Adrenal gland (tissue), 12 donors: ENCODE data around the gene PRELID2. TPM values are rescaled to one million over a fixed set of nuclear protein-coding genes. Genes with fewer than 3 reads are reported as not detected.

ENCODE experiments used
- DNase-seq, 7 donors: peaks; one replicate each; pipeline ENCODE4 v3.0.0-alpha.2; 2019 to 2020
- H3K27ac ChIP-seq, 5 donors: fragments of 200-600 bp; sonication (generic) in 4 of 5; 1 replicate in 3 of 5; 2 replicates in 2 of 5; pipeline versions ENCODE4 v1.5.1 to v1.8.0; 2016 to 2020; ENCODE audit warnings: mild to moderate bottlenecking in 1 of 5
- H3K27me3 ChIP-seq: fragments of 200-600 bp; 2 replicates; pipeline ENCODE4 v1.8.0; 2021
- H3K36me3 ChIP-seq, 2 donors: fragments of 200-600 bp; replicated peaks in 1 of 2; 1 replicate in 1 of 2; 2 replicates in 1 of 2; pipeline versions ENCODE4 v1.5.1 to v1.8.0; 2018 to 2022
- H3K4me1 ChIP-seq, 2 donors: fragments of 200-600 bp; replicated peaks in 1 of 2; 1 replicate in 1 of 2; 2 replicates in 1 of 2; pipeline versions ENCODE4 v1.5.1 to v1.8.0; 2018 to 2021
- H3K4me3 ChIP-seq, 4 donors: fragments of 200-600 bp; sonication (generic) in 3 of 4; one replicate each; pipeline ENCODE4 v1.5.1; 2016 to 2018
- H3K9me3 ChIP-seq, 3 donors: fragments of 200-600 bp; sonication (generic) in 1 of 3; replicated peaks in 1 of 3; 1 replicate in 2 of 3; 2 replicates in 1 of 3; pipeline versions ENCODE4 v1.5.1 to v1.8.0; 2016 to 2021
- CTCF ChIP-seq, 6 experiments: fragments of 450-650 bp in 4 of 6; fragments of 200-600 bp in 2 of 6; sonication (generic) in 1 of 6; IDR thresholded peaks; 1 replicate in 5 of 6; 2 replicates in 1 of 6; pipeline versions ENCODE4 v1.5.1 to v1.8.0; 2016 to 2021; ENCODE audit warnings: antibody characterized with exemption in 6 of 6, mild to moderate bottlenecking in 2 of 6, moderate library complexity in 1 of 6
- POLR2A ChIP-seq, 2 donors: fragments of 450-650 bp; IDR thresholded peaks; one replicate each; pipeline ENCODE4 v1.6.1; 2017; ENCODE audit warnings: antibody characterized with exemption in 2 of 2, mild to moderate bottlenecking in 2 of 2, moderate library complexity in 1 of 2
- WGBS, 4 donors: extraction: QIAGEN DNeasy Blood & Tissue Kit in 2 of 4; methylation state at CpG; one replicate each; pipeline versions ENCODE4 v1.1.5 to v1.1.7; 2013 to 2017; 5-methylcytosine and 5-hydroxymethylcytosine counted together
- intact Hi-C, 2 donors: fragments of 100-400 bp; cut with DNase I; formaldehyde crosslinking; loops; one replicate each; pipeline versions ENCODE4 v1.14.1 to v1.15.0; 2022 to 2023
- polyA plus RNA-seq, 3 donors: library from polyadenylated mRNA; stranded (reverse); fragments of 200-250 nt in 2 of 3; fragments of 350-450 nt in 1 of 3; fragmentation: Illumina TruSeq in 1 of 3; extraction: RNeasy Lipid Tissue Mini Kit (QIAGEN cat#74804) in 1 of 3; gene quantifications; one replicate each; pipeline ENCODE4 v1.2.3, GENCODE V29; 2013 to 2014
- total RNA-seq, 9 donors: library from RNA; depleted of rRNA in 4 of 9; stranded (reverse); fragments of >200 nt in 4 of 9; fragments of 120-200 nt in 1 of 9; fragmentation: NEBNext Ultra II Directional in 1 of 9; extraction: Animal tissue kit (Norgen Biotek cat#: 25700) in 1 of 9; gene quantifications; one replicate each; pipeline versions ENCODE4 v1.1.0 to v1.2.4, GENCODE V29; 2013 to 2023
- donor health status: healthy with polysubstance abuse.
- donor health status: Bipolar disorder and iron deficiency.
- donor health status: DM: yes; HTN: yes; CAD: no.
- donor health status: DM: no; HTN: no; CAD: no.
- donor health status: DM: no; HTN: no; CAD: no.
- donor health status: DM: yes; HTN: yes; CAD: no.

The PRELID2 gene
- total and polyA plus RNA-seq, 12 donors = 2.5 to 42.2 (median 5.0) TPM

GRCh38 chr5:145787507-145787906 lies 47.6 kb downstream of the PRELID2 start:
- intact Hi-C loops = no loop called here
- H3K27me3 ChIP-seq = no peaks in the 10 kb centered on the region
- no peak for TF ChIP-seq POLR2A (IDR thresholded peaks at IDR 0.05)
- no peak for TF ChIP-seq CTCF (IDR thresholded peaks at IDR 0.05)
- no peaks in the 10 kb centered on the region for H3K4me1 ChIP-seq
- no peak overlapping the region for H3K27ac ChIP-seq
- no peaks in the 10 kb centered on the region for H3K9me3 ChIP-seq
- 91 to 98% (median 94%) methylated on average over 3 of the region's 3 CpGs for WGBS, 4 donors
- H3K4me3 ChIP-seq = no peak overlapping the region
- H3K36me3 ChIP-seq = no peaks in the 10 kb centered on the region
- no peak for DNase-seq

- H3K9me3 ChIP-seq = no peaks in the 10 kb centered on the region
- no peak overlapping the region for H3K4me3 ChIP-seq
- no peak for DNase-seq
- H3K36me3 ChIP-seq = no peaks in the 10 kb centered on the region
- no peaks in the 10 kb centered on the region for H3K27me3 ChIP-seq
- no peak for TF ChIP-seq POLR2A (IDR thresholded peaks at IDR 0.05)
- TF ChIP-seq CTCF (IDR thresholded peaks at IDR 0.05) = no peak
- H3K4me1 ChIP-seq = no peaks in the 10 kb centered on the region
- 65 to 72% (median 67%) methylated on average over 5 of the region's 5 CpGs for WGBS, 4 donors
- intact Hi-C loops = no loop called here
- H3K27ac ChIP-seq = no peak overlapping the region
These were observed 48.1 kb downstream of the PRELID2 start for GRCh38 chr5:145787001-145787400.

GRCh38 chr5:145780982-145781381 lies 54.2 kb downstream of the PRELID2 start:
- Histone ChIP-seq H3K27me3 (no peaks in the 10 kb centered on the region), H3K4me1 (peaks cover 8 to 13% of the 10 kb centered on the region in 2 donors), H3K27ac (no peak overlapping the region), H3K4me3 (no peak overlapping the region), H3K9me3 (no peaks in the 10 kb centered on the region), H3K36me3 (no peaks in the 10 kb centered on the region)
- 81 to 93% (median 90%) methylated on average over 2 of the region's 2 CpGs for WGBS, 4 donors
- DNase-seq = no peak
- no peak for TF ChIP-seq CTCF (IDR thresholded peaks at IDR 0.05)
- TF ChIP-seq POLR2A (IDR thresholded peaks at IDR 0.05) = no peak
- intact Hi-C loops = no loop called here

- Histone ChIP-seq H3K27ac (no peak overlapping the region), H3K36me3 (no peaks in the 10 kb centered on the region), H3K27me3 (no peaks in the 10 kb centered on the region), H3K4me1 (peaks cover 13 to 15% of the 10 kb centered on the region in 2 donors), H3K4me3 (no peak overlapping the region), H3K9me3 (no peaks in the 10 kb centered on the region)
- TF ChIP-seq CTCF (IDR thresholded peaks at IDR 0.05) (no peak), POLR2A (IDR thresholded peaks at IDR 0.05) (no peak)
- DNase-seq = no peak
- 92 to 98% (median 94%) methylated on average over 9 to 12 of the region's 12 CpGs for WGBS, 4 donors
- intact Hi-C loops = no loop called here
These were observed 56.8 kb downstream of the PRELID2 start for GRCh38 chr5:145778144-145778900.
